Measurements from ENCODE around the gene TOMT.

The TOMT gene

DNA sequence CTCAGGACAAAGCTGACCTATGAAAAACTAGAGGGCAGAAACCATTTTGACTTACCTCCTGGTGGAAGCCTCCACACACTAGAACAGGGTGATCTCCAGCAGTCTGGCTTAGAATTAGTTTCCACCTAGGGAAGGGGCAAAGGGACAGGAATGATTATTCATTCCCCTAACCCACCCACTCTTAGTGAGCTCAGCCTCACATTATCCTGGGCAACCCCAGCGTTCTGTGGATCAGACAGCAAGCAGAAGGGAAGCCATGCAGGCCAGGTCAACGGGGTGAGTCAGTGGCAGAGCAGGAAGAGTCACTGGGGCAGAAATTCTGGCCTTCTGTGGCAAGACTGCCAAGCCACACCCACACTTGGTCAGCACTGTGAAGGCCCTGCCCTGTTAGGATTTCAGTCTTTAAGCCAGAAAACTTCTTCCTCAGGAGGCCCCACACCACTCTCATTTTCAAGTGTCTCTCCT lies 35.9 kb upstream of the TOMT start:
- no peak for FAIRE-seq
- DNase-seq (ENCODE audit: insufficient read length, low spot score): no peak
- TF ChIP-seq, protein P1, sequence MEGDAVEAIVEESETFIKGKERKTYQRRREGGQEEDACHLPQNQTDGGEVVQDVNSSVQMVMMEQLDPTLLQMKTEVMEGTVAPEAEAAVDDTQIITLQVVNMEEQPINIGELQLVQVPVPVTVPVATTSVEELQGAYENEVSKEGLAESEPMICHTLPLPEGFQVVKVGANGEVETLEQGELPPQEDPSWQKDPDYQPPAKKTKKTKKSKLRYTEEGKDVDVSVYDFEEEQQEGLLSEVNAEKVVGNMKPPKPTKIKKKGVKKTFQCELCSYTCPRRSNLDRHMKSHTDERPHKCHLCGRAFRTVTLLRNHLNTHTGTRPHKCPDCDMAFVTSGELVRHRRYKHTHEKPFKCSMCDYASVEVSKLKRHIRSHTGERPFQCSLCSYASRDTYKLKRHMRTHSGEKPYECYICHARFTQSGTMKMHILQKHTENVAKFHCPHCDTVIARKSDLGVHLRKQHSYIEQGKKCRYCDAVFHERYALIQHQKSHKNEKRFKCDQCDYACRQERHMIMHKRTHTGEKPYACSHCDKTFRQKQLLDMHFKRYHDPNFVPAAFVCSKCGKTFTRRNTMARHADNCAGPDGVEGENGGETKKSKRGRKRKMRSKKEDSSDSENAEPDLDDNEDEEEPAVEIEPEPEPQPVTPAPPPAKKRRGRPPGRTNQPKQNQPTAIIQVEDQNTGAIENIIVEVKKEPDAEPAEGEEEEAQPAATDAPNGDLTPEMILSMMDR (IDR thresholded peaks at IDR 0.05; ENCODE audit: insufficient read depth, missing control alignments): no peak

DNA sequence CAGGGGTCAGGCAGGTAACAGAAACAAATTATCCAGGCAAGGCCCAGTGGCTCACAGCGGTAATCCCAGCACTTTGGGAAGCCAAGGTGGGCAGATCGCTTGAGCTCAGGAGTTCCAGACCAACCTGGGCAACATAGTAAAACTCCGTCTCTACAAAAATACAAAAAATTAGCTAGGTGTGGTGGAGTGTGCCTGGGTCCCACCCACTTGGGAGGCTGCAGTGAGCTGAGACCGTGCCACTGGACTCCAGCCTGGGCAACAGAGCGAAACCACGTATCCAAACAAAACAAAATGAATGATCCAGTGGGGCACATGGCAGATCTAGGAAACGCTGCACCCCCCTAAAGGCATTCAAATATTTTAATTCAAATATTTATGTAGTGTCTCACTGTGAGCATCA lies 35.2 kb upstream of the TOMT start:
- FAIRE-seq (no peak), DNase-seq (ENCODE audit: insufficient read length, low spot score) (no peak)
- TF ChIP-seq, protein P1 (IDR thresholded peaks at IDR 0.05; ENCODE audit: insufficient read depth, missing control alignments): no peak

DNA sequence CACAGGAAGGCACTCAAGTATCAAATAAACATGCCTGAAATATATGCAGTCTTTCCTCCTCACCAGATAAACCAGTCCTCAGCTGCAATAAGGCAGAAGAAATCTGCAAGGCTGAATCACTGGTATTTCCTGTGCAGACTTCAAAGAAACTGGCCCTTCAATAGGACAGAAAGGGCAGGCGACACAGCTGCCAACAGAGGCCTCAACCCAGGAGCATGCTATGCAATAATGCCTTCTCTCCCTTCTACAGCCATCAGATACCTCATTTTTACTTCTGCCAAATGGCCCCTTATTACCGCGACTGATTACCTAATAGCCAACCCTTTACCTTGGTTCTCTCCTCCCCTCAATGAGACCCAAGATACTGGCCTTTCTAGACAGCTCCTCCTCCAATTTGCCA lies 33.4 kb upstream of the TOMT start:
- FAIRE-seq: no peak

DNA sequence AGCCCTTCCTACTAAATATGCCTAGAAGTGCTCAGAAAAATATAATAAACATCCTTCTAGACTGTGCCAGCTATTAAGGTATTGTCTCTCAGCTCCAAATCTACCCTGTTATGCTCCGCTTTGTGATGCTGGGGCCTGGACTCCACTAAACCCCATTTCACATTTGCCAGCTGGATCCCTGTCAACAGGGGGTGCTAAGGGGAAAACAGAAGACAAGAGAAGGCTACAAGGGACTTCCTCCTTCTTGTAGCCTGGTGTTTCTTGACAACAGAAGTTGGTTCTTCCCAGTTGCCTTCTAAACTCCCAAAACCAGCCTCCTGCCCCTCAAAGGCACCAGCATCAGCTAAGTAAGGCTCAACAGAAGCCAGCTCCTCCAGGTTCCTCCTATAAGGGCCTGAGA lies 30.6 kb upstream of the TOMT start:
- no peak for DNase-seq (ENCODE audit: insufficient read length, low spot score)
- TF ChIP-seq, protein P1 (IDR thresholded peaks at IDR 0.05; ENCODE audit: insufficient read depth, missing control alignments): peak; percentile 21
- no peak for FAIRE-seq

More for the DNA sequence above, 33.4 kb upstream of the TOMT start:
- no peak for DNase-seq (ENCODE audit: insufficient read length, low spot score)
- TF ChIP-seq, protein P1 (IDR thresholded peaks at IDR 0.05; ENCODE audit: insufficient read depth, missing control alignments): no peak

DNA sequence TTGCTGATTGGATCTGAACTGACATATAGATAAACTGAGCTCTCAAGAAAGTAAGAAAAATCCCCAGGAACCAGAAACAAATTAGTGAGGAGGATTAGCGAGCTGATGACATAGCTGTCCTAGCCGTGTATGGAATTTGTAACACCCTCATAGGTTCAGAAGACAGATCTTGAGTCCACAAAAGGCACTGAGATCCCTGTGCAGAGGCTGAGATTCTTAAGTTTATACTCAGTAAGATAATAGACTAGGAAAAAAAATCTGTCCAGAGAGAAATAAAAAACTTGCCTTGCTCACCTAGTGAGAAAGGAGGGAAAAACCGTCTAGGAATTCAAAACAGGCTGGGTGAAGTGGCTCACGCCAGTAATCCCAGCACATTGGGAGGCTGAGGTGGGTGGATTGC lies 30.0 kb upstream of the TOMT start:
- no peak for FAIRE-seq
- no peak for DNase-seq (ENCODE audit: insufficient read length, low spot score)
- TF ChIP-seq, protein P1 (IDR thresholded peaks at IDR 0.05; ENCODE audit: insufficient read depth, missing control alignments): no peak

DNA sequence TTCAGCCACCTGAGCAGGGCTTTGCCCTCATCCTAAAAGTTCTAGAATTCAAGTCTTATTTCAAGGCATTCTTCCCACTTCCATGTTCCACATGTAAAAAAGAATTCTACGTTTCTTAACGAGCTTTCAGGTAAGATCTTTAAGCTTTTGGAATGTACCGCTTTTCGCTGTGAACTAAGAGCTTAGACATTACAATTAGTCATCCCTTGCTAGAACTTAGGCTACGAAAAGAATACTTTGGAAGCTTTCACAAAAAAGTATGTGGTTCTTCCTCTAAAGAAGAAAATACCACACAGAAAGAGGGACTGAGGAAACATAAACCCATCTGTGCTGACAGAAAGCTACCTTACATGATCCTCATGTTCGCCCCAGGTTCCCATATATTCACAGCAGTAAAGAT lies 27.2 kb upstream of the TOMT start:
- FAIRE-seq (no peak), DNase-seq (ENCODE audit: insufficient read length, low spot score) (no peak)
- TF ChIP-seq, protein P1 (IDR thresholded peaks at IDR 0.05; ENCODE audit: insufficient read depth, missing control alignments): no peak

DNA sequence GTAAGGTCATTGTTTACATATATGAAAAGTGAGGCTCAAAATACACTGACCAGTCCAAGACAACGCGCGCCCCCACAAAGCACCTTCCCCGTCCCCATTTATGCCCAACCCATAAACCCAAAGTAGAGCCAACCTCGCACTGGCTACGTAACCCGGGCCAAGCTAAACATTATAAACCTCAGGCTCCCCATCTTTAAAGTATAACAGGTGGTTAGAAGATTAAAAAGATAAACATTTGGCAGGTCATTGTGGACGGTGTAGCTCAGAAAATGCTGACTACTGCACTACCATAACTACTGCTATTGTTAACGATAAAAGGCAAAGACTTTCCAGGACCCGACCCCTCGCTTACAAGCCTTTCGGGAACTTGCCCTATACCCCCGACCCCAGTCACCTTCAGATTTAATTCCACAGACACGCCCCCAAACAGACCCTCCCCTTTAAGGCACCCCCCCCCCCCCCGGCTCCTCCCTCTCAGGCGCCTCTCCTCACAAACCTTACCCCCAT lies 25.9 kb upstream of the TOMT start:
- FAIRE-seq (no peak), DNase-seq (ENCODE audit: insufficient read length, low spot score) (no peak)
- TF ChIP-seq, protein P1 (IDR thresholded peaks at IDR 0.05; ENCODE audit: insufficient read depth, missing control alignments): no peak

Measured in D721Med (cell line).